ENCODE measurements around the gene ARAP1. TPM values are rescaled to one million over a fixed set of nuclear protein-coding genes. Genes with fewer than 3 reads are reported as not detected.

The ARAP1 gene
- total RNA-seq = 100 to 1,000 TPM; 122 to 285 (median 145) TPM

DNA sequence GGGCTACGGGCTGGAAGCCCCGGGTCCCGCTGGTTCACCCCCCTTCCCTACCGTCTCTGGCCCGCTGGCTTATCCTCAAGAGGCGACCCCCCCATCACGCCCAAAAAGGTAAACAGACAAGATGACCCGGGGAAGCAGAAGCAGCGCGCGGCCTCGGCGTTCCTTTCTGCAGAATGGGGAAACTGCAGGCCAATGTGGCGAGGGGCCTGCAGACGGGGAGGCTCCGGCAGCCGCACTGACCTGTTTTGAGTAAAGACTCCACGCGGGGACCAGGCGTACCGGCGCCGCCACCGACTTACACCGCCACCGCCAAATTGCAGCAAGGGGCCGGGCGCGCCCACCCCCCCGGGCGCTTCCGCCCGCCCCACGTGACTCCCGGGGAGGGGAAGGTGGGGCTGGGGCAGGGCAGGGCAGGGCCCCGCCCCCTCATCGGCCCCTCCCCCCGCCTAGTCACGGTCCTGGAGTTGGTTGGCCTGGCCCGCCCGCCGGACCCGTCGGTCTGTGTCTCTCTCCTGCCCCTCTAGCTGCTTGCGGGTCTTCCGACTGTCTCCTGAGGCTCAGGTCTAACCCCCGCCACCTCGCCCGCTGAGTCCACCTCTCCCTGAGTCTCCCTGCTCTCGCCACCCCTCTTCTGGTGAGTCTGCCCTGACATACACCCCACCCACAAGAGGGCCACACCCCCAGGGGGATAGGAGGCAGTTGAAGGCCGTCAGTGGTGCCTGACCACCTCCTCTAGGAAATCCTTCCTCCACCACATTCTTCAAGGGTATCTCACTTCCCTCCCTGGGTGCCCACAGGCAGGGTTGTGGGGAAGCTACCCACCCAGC is at the start of gene ARAP1:
Gene ARAP1 (minus strand): TSS at position 321 of the 827 bp plus-strand sequence. CDS start 25,280 bp downstream, outside the sequence.
- H3K9me3 ChIP-seq = no peaks in the 10 kb centered on the region
- no peaks in the 10 kb centered on the region for H3K27me3 ChIP-seq
- H3K27ac ChIP-seq = peak within 1 kb of the TSS; percentile 36 to 86 (median 56)
- peaks cover 0 to 39% (median 12%) of the 10 kb centered on the region in 4 donors for H3K4me1 ChIP-seq
- peaks cover 0 to 12% (median 0%) of the 10 kb centered on the region in 3 donors for H3K36me3 ChIP-seq
- peak in 1 of 6 experiments; percentile 5 for TF ChIP-seq CTCF (IDR thresholded peaks at IDR 0.05)
- TF ChIP-seq POLR2A (IDR thresholded peaks at IDR 0.05) = peak in 1 of 2 donors; percentile 7
- H3K4me3 ChIP-seq = peak within 1 kb of the TSS; percentile 81 to 86 (median 85)
- peak; percentile 83 to 89 (median 88) for DNase-seq

- Histone ChIP-seq H3K4me1 (peaks cover 0 to 2% (median 0%) of the 10 kb centered on the region in 4 donors), H3K27me3 (no peaks in the 10 kb centered on the region), H3K9me3 (no peaks in the 10 kb centered on the region), H3K27ac (no peak overlapping the region), H3K4me3 (no peak overlapping the region), H3K36me3 (no peaks in the 10 kb centered on the region)
- TF ChIP-seq CTCF (IDR thresholded peaks at IDR 0.05) (no peak), POLR2A (IDR thresholded peaks at IDR 0.05) (no peak)
- no peak for DNase-seq
These were observed 47.2 kb upstream of the ARAP1 start for GRCh38 chr11:72799441-72799840.

DNA sequence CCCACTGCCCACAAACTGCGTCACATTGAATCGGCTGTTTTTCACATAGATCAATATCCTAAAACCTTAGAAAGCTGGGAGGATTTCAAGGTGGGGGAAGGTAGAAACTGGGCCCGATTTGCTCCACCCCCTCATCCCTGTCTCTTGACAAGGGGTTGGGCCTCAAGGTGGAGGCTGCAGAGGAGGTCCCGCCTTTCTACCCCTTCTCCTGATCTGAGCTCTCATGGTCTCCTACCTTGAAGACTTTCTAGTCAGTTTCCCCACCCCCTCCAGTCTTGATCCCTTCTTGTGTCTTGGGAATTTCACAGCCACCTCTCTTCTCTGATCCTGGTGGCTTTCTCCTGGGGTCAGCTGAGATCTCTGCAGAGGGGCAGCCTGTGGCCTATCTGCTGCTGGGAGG is 46.2 kb upstream of the ARAP1 start:
- Histone ChIP-seq H3K27me3 (no peaks in the 10 kb centered on the region), H3K4me3 (no peak overlapping the region), H3K9me3 (no peaks in the 10 kb centered on the region), H3K27ac (no peak overlapping the region), H3K4me1 (peaks cover 0 to 7% (median under 1%) of the 10 kb centered on the region in 4 donors), H3K36me3 (no peaks in the 10 kb centered on the region)
- no peak for TF ChIP-seq POLR2A (IDR thresholded peaks at IDR 0.05)
- TF ChIP-seq CTCF (IDR thresholded peaks at IDR 0.05) = no peak
- no peak for DNase-seq

- Histone ChIP-seq H3K27me3 (no peaks in the 10 kb centered on the region), H3K36me3 (no peaks in the 10 kb centered on the region), H3K4me3 (peak within 1 kb of the TSS; percentile 57 to 72 (median 66)), H3K27ac (peak within 1 kb of the TSS; percentile 77 to 96 (median 92)), H3K4me1 (peaks cover 0 to 16% (median 9%) of the 10 kb centered on the region in 4 donors), H3K9me3 (no peaks in the 10 kb centered on the region)
- peak; percentile 94 to 98 (median 97) for DNase-seq
- TF ChIP-seq POLR2A (IDR thresholded peaks at IDR 0.05) (no peak), CTCF (IDR thresholded peaks at IDR 0.05) (peak; percentile 98 to 100 (median 99))
These were observed 41.5 kb upstream of the ARAP1 start, which contains the start of gene STARD10 for GRCh38 chr11:72793425-72794367. Gene STARD10, minus strand, starts transcription at chr11:72794047. Its CDS starts 12,866 bp downstream, at chr11:72781181.

DNA sequence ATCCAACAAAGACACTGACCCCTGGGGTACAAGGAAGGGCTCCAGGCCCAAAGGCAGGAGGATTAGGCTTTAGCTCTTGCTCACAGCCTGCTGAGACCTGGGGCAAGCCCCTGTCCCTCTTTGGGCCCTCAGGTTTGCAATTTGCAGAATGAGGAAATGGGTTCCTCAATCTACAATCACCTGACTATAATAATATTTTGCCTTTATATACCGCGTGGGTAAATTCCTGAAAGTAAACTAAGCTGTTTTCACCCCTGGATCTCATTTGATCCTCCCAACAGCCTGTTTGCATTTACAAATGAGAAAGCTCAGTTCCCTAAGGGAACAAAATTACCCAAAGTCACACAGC is 40.8 kb upstream of the ARAP1 start:
- Histone ChIP-seq H3K27me3 (no peaks in the 10 kb centered on the region), H3K9me3 (no peaks in the 10 kb centered on the region), H3K4me1 (peaks cover 0 to 18% (median 10%) of the 10 kb centered on the region in 4 donors), H3K36me3 (no peaks in the 10 kb centered on the region), H3K27ac (peak overlapping the region; percentile 77 to 96 (median 92)), H3K4me3 (peak overlapping the region in 2 of 4 donors; percentile 57 to 66)
- no peak for TF ChIP-seq POLR2A (IDR thresholded peaks at IDR 0.05)
- TF ChIP-seq CTCF (IDR thresholded peaks at IDR 0.05) = no peak
- no peak for DNase-seq

Data from Peyer's patch (tissue), 4 donors.